Measurements from ENCODE around the gene LRRC34.

- TF ChIP-seq CTCF (IDR thresholded peaks at IDR 0.05) (no peak), POLR2A (IDR thresholded peaks at IDR 0.05) (no peak)
Observed at GRCh38 chr3:169754711-169755110, 58.0 kb downstream of the LRRC34 start.
